Left kidney (tissue), 2 donors: ENCODE data around the gene GRAMD4. TPM values are rescaled to one million over a fixed set of nuclear protein-coding genes. Genes with fewer than 3 reads are reported as not detected.
"Not testable (repeated sequence)": the region's sequence is repeated elsewhere in the genome, so short reads cannot be mapped to it uniquely, and the experiment has no call there.

Source experiments
- DNase-seq: peaks from one replicate; pipeline ENCODE4 v3.0.0-alpha.2; 2013
- polyA plus RNA-seq: library from polyadenylated mRNA; unstranded; fragments of 120-200 nt; gene quantifications from one replicate; pipeline ENCODE4 v1.2.1, GENCODE V29; 2013; ENCODE audit not compliant: insufficient read length

Gene GRAMD4
- polyA plus RNA-seq, 1 donor = 17.0 TPM

DNA sequence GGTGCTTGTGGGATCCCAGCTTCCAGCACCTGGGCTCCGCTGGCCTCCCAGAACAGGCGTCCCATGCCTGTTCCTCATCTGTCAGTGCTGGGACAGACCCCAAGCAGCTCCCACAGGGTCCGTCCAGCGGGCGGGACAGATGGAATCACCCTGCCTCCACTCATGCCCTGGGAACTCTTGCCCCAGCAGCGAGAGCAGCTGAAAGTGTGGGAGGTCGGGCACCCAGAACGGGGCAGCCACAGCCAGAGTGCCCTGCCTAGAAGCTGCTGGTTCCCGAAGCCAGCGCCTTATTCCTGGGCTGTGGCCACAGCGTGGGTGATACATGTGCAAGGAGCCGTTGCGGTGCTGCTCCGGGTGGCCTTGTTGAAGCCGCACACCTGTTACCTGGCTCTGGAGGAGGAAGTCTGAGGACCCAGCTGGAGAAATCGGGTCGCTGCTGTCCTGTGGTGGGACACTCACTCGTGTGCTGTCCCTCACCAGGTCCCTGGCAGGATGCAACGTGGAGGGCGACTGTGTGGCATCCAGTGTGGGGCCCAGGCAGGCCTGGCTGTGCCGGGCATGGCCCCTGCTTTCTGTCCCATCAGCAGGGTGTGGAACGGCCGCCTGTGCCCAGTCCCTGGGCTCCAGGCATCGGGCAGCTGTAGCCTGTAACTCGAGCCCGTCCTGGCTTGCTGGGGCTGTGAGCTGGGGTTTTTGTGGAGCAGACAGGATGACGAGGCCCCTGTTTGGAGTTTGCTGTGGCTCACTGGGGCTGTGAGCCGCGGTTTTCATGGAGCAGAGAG lies 16.2 kb downstream of the GRAMD4 start:
- DNase-seq = no peak

DNA sequence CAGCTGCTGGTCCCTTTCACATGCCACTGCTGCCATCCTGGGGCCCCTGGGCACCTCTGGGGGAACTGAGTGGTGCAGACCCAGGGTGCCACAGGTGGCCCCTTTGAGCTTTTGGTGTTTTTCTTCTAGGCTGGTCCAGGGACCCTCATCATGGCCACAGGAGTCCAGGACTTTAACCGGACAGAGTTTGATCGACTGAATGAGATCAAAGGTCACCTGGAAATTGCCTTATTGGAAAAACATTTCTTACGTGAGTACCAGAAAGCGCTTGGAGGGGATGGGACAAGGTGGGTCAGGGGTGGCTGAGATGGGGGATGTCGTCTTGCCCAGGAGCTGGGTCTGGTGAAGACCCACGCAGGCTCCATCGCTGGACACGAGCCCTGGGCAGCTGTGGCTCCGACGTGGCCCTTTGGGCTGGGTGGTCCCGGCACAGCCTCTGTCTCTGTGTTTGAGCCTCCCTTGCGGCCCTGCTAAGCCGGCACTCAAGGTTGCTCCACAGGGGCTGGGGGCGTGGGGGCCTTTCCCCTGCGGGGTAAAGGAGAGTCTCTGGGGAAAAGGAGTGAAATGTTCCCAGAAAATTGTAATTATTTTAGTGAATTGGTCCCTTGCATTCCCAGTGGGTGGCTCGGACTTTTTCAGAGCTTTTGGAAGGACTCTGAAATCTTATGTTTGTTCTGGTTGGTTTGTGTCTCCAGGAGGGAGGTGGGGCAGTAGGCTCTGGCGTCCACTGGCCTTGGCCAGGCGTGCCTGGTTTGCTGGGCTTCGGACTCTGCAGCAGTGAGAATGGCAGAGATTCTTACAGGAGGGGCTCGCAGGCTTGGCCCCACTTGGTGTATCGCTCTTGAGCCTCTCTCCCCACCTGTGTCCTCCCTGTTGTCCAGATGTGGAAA lies 17.8 kb downstream of the GRAMD4 start:
- no peak for DNase-seq

DNA sequence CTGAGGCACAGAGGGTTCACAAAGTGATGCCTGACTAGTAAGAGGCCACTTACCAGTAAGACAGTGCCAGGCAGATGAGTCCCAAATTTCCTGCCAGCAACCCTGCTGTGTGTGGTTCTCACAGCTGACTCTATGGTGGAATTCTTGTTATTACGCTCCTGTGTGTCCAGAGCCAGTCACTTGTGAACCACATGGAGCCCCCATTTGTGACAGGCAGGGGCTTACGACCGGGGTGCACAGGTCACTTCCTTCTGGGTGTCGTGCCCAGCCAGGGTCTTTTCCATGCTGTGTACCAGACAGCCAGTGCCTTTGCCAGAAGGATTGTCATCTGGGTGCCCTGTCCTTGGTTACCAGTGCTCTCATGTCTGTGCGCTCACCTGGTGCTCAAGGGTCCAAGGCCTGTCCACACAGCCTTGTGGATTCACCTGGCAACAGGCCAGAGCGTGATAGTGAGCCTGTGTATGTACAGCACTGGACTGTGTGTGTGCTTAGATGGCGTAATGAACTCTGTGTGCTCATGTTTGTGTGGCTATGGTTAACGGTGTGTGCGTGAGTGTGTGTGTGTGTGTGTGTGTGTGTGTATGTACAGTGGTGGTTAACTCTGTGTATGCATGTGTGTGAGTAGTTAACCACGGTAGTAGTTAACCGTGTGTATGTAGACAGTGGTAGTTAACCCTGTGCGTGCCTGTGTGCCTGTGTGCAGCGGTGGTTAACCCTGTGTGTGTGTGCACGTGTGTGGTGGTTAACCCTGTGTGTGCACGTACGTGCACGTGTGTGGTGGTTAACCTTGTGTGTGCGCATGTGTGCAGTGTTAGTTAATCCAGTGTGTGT lies 18.6 kb downstream of the GRAMD4 start:
- no peak for DNase-seq

DNA sequence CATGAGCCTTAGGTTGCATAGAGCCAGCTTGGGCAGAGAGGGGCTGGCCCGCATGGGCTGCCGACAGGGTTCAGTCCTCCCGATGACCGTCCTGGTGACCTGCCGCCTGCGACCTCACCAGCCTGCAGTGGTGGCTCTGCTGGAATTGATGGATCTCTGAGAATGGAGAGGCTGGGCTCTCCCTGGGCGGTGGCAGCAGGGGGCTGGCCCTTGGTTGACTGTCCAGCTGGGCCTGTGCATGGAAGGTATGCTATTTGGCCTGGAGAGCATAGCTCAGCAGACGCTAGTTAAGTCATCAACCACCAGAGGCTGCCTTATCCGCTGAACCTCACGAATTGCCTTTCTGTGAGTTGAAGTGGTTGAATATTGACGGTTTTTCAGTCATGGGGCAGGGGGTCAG lies 19.7 kb downstream of the GRAMD4 start:
- DNase-seq = no peak

DNA sequence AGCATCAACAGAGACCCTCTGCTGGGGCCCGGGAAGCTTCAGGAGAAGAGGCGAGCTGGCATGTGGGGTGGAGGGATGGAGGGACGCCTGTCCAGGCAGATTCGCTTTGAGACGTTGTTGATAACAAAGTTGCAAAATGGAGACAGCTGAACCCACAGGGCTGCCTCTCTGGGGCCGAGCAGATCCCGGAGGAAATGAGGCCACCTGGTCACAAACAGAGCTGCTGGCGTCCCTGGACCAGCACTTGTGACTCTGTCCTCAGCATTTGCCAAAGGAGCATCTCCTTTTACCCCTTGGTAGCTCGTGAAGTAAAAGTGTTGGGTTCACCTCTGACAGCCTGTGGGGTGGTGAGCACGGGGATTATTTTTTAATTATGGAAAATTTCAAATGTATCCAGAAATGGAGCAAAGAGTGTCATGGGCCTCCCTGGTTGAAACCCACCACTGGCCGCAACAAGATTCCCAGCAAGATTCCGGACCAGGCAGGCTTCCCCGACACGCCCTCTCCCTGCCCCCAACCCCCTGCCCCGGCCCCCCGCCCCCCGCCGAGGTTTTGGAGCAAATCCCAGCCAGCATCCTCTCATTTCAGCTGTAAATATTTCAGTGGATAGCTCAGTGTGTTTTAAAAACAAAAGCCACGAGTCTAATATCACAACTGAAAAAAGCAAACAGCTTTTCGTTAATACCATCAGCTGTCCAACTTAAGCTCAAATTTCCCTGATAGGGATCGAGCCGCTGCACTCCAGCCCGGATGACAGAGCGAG lies 20.3 kb downstream of the GRAMD4 start:
- DNase-seq = no peak

DNA sequence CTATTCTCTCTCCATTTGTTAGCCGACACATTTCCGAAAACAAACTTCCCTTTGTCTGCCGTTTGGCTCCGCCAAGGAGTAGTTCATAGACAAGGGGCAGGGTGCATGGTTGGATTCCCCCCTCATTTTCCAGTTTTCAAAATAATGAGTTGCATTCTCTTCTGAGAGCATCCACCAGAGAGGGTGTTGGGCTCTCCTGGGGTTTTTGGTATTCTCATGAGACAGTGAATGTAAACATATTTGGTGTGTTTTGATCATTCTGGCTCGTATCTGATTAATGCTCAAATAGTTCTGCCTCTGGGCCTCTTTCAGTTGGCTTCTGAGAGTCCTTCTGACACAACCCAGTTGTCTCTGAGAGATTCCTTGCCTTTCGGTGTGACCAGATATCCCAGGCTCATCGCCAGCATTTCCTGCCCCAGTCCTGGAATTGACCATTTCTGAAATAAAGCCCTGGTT lies 21.7 kb downstream of the GRAMD4 start:
- no peak for DNase-seq

DNA sequence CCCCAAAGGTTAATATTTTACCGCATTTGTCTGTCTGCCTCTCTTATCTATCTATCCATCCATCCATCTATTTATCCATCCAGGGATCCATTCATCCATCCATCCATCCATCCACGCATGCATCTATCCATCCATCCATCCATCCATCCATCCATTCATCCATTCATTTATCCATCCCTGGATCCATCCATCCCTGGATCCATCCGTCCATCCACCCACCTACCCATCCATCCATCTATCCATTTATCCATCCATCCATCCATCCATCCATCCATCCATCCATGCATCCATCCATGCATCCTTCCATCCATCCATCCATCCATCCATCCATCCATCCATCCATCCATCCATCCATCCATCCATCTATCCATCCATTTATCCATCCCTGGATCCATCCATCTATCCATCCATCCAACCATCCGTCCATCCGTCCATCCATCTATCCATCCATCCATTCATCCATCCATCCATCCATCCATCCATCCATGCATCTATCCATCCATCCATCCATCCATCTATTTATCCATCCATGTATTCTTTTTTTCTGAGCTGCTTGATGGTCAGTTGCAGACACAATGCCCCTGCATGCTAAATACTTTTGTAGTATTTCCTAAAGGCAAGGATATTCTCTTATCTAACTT lies 22.8 kb downstream of the GRAMD4 start:
- not testable (repeated sequence) for DNase-seq

DNA sequence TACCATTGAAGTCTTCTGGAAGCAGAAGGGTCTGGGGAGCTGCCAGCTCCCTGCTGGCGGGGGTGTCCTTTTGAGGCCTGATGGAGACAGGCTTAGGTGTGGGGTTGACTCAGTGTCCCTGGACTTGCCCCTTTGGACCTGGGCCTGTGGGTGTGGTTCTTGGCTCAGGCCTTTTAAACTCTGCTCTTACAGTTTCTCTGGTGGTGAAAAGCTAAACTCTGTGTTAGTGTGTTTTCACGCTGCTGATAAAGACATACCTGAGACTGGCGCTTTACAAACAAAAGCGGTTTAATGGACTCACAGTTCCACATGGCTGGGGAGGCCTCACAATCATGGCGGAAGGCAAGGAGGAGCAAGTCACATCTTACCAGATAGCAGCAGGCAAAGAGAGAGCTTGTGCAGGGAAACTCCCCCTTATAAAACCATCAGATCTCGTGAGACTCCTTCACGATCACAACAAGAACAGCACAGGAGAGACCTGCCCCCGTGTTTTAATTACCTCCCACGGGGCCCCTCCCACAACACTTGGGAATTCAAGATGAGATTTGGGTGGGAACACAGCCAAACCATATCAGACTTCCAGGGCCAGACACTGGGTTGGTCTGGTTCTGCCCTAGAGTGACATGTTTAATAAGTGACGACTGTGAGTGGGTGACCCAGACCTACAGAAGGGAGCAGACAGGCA lies 26.5 kb downstream of the GRAMD4 start:
- no peak for DNase-seq

DNA sequence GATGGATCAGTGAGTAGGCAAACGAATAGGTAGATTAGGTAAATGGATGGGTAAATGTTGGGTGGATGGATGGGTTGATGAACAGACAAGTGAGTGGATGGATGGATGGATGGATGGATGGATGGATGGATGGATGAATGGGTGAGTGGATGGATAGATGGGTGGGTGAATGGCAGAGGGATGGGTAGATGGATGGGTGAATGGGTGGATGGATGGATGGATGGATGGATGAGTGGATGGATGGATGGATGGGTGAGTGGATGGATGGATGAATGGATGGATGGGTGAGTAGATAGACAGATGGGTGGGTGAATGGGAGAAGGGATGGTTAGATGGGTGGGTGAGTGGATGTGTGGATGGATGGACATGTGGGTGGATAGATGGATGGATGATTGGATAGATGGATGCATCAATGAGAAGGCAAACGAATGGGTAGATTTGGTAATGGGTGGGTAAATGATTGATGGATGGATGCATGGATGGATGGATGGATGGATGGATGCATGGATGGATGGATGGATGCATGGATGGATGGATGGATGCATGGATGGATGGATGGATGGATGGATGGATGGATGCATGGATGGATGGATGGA lies 28.1 kb downstream of the GRAMD4 start:
- DNase-seq = not testable (repeated sequence)

DNA sequence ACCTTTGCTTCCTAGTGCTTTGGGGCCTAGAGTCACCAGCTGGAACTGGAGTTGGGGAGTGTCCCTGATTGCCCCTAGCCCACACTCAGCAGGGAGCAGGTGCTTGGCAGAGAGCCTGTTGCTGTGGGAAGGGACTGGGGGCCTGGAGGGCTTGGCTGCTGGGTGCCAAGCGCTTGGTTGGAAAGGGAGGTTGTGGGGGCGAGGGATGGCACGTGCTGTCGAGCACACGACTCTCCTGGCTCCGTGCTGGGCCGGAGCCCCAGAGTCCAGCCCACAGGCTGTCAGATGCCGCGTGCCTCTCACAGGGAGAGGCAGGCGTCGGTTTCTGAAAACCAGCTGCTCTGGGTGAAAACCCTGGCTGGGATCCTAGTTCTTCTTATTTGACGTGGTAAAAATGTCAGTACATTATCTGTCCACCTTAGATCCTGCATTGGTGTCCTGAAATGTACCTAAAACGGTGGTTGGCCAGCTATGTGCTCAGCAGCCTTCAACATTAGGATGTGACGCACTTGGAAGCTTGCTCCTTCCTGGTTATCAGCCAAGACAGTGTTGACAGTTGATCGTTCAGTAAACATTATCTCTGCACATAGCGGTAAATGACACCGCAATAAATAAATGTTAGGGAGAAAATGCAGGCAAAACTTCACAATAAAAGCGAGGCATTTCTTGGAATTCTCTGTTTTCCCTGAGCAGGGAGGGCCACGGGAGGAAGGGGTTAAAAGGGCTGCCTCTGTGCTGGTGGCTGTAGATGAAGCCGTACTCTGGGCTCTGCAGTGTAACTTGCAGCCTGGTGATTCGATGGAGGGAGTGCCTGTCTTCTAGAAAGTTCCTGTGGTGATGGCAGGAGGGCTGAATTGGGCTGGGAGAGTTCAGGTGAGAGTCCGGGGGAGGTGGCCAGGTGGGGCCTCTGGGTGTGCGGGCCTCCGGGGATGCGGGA lies 29.2 kb downstream of the GRAMD4 start:
- DNase-seq = no peak

DNA sequence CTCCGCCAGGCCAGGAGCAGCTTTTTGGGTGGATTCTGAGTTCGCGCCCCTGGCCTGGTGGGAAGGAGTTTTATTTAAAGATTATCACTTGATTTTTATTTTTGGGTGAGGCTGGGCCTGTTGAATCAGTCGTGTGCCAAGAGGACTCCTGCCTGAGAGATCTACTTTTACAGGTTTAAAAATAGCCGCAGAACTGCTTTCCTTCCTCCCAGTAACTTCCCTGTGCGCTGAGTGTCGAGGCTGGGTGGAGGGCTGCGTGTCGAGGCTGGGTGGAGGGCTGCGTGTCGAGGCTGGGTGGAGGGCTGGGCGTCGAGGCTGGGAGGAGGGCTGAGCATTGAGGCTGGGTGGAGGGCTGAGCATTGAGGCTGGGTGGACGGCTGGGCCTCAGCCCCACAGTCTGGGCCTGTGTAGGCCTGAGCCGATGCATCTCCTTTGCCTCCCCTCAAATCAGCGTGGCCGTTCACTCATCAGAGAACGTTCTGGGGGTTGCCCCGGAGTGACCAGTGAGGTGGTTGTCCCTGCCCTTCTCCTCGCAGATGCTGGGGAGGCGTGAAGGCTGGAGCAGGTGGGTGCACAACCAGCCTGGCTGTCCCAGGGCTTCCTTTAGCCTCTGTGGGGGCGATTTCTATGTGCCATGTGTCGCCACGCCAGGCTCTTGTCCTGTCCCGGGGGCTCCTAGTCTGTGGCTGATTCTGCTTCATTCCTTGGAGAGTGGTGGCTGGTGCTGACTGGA lies 30.1 kb downstream of the GRAMD4 start:
- no peak for DNase-seq

DNA sequence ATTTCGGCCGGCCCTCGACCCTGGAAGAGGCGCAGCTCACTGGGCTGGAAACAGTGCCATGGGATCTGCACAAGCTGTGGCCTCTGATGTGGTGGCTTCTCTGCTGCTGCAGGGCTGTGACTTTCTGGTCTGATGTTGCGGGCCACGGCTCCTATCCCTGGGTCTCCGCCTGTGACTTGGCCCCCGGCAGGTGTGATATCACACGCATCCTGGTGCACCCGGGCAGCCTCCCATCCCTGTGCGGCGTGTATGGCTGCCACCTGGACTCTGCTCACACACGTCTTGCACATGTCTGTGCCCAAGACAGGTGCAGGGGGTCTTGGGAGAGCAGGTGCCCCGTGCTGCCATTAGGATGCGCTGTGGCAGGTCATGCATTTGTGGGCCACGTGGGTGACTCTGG lies 31.1 kb downstream of the GRAMD4 start:
- DNase-seq = no peak

DNA sequence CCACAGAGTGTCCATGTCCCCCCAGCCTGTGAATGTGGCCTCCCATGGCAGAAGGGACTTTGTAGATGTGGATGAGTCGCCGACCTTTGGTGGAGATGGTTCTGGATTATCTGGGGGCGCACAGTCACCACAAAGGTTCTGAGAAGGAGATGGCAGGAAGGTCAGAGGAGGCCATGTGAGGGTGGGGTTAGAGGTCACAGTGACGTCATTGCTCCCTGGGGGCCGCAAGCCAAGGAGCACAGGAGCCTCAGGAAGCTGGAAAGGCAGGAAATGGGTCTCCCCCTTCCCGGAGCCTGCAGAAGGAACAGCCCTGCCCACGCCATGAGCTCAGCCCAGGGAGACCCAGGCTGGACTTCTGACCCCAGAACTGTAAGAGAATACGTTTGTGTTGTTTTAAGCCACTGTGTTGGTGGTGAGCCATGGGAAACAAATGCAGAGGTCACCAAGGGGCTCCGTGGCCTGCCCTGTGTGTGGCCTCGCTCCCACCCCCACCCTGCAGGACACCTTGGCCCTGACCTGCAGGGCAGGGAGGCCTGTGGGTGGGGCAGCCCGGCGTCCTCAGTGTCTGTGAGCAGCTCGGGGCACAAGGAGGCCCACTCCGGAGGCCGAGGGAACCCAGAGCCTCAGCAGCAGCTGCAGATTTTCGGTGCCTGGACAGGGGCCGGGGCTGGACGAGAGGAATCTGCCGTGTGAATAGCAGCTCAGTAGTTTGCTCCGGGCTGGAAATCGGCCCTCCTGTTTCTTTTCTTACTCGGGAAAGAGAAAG lies 32.1 kb downstream of the GRAMD4 start:
- DNase-seq = no peak

DNA sequence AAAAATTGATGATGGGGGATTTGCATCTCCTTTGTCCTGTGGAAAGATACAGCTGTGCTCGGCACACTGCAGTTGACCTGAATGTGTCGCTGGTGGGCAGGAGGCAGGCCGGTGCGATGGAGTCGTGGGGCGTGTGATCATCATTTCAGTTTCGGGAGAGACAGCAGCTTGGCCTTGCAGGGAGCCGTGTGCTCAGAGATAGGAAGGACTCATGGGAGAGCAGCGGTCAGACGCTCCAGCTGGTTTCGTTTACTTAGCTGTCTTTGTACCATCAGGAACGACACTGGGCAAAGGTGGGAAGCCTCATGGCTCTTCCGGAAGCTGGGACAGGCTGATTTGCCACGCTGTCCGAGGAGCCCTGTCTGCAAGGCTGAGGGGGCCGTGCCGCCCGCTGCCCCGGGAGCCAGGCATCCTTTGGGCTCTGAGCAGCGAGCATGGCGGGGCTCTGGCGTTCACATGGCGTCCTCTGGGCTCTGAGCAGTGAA lies 32.7 kb downstream of the GRAMD4 start:
- no peak for DNase-seq

DNA sequence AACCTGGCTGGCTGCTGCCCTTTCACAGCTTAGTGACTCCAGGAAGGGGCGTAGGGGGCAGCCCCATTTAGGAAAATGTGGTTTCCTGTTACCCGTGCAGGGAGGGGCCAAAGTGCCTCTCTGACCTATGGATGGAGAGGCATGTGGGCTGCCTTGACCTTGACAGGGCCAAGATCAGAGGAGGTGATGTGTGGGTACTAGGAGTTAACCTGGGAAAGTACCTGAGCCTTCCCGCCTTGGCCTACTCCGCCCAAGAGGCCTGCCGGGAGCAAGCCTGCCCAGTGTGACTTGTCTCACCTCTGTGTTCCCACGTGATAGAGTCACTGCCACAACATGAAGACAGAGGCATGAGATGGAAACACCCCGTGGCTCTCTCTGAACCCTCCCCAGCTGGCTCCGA lies 33.4 kb downstream of the GRAMD4 start:
- DNase-seq = no peak

DNA sequence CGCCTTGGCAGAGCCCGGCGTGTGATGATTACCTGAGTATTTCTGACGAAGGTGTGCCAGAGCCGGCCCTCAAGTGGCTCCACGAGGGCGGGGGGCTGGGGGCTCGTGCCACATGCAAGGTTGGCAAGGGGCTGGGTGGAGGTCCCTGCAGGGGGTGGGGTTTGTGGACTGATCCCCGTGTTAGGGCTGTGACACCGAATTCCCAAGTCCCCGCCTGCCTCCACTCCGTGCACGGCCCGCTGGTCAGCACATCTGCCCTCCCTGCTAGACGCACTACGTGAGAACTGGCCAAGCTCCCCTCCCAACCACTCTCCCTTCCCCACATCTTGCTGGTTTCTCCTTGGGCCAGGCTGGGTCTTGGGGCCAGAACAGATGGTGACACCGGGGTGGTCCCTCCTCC lies 34.2 kb downstream of the GRAMD4 start:
- DNase-seq = no peak

DNA sequence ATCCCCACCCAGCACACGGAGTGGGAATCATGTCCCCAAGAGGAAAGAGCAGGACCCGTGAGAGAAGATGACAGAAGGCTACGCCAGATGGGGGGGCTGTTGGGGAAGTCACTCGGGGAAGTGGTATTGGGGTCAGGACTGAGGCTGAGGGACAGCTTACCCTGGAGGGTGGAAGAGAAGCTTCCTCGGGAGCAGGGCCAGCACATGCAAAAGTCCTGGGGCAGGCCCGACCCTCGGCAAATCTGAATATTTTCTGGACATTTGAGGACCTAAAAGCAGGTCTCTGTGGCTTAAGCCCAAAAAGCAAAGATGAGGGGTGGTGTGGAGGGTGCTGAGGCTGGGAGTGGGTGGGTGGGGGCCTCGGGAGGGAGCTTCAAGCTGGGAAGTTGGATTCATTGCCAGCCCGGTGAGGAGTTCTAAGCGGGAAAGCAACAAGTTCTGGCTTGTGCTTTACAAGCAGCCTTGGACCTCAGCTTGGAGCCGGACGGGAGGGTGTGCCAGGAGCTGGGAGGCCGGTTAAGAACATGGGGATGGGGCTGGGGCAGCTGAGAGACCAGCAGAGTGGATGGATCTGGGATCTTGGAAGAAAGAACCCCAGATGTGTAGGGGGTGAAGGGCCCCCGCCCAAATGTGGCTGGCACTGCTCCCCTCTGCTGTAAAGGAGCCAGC lies 34.9 kb downstream of the GRAMD4 start:
- no peak for DNase-seq
